H9 (cell line): ENCODE results near the gene PPP2R5B. TPM values are rescaled to one million over a fixed set of nuclear protein-coding genes. Genes with fewer than 3 reads are reported as not detected.

Source experiments
- DNase-seq: peaks from one replicate; pipeline ENCODE4 v3.0.0-alpha.2; 2017
- H2AFZ ChIP-seq: one replicate; pipeline ENCODE4 v1.6.1; 2013; ENCODE audit warnings: mild to moderate bottlenecking, low read length, control low read depth, moderate library complexity
- H2AK5ac ChIP-seq: 2 replicates; pipeline ENCODE4 v1.6.1; 2013; ENCODE audit warnings: low read length, control low read depth, mixed read lengths; ENCODE audit not compliant: insufficient read length
- H2BK120ac ChIP-seq: one replicate; pipeline ENCODE4 v1.6.1; 2013; ENCODE audit warnings: low read depth, mild to moderate bottlenecking, low read length, control low read depth, inconsistent platforms; ENCODE audit not compliant: poor library complexity, severe bottlenecking
- H2BK12ac ChIP-seq: 2 replicates; pipeline ENCODE4 v1.6.1; 2013; ENCODE audit warnings: low read length, control low read depth, mixed read lengths, low read depth; ENCODE audit not compliant: insufficient read length
- H2BK15ac ChIP-seq: 2 replicates; pipeline ENCODE4 v1.6.1; 2013; ENCODE audit warnings: low read depth, low read length, control low read depth
- H2BK20ac ChIP-seq: one replicate; pipeline ENCODE4 v1.6.1; 2013; ENCODE audit warnings: low read depth, mild to moderate bottlenecking, low read length, control low read depth, inconsistent platforms; ENCODE audit not compliant: poor library complexity, severe bottlenecking
- H2BK5ac ChIP-seq: 2 replicates; pipeline ENCODE4 v1.6.1; 2013; ENCODE audit warnings: low read length, control low read depth, mixed read lengths; ENCODE audit not compliant: insufficient read length
- H3K14ac ChIP-seq: 2 replicates; pipeline ENCODE4 v1.6.1; 2013; ENCODE audit warnings: low read length, control low read depth; ENCODE audit not compliant: insufficient read depth
- H3K18ac ChIP-seq: 2 replicates; pipeline ENCODE4 v1.6.1; 2013; ENCODE audit warnings: low read depth, mild to moderate bottlenecking, mixed read lengths, low read length, control low read depth; ENCODE audit not compliant: insufficient read length
- H3K23ac ChIP-seq: 2 replicates; pipeline ENCODE4 v1.6.1; 2013; ENCODE audit warnings: low read length, control low read depth, mixed read lengths, low read depth; ENCODE audit not compliant: insufficient read length
- H3K23me2 ChIP-seq: 2 replicates; pipeline ENCODE4 v1.6.1; 2013; ENCODE audit warnings: low read depth, mild to moderate bottlenecking, mixed read lengths, low read length, control low read depth; ENCODE audit not compliant: insufficient read length, poor library complexity, severe bottlenecking
- H3K27ac ChIP-seq: 2 replicates; pipeline ENCODE4 v1.5.1; 2013; ENCODE audit warnings: low read length, control low read depth, mixed read lengths, low read depth; ENCODE audit not compliant: insufficient read length
- H3K27me3 ChIP-seq: 2 replicates; pipeline ENCODE4 v1.6.1; 2013; ENCODE audit warnings: low read length, control low read depth, inconsistent platforms; ENCODE audit not compliant: insufficient read depth
- H3K4ac ChIP-seq: 2 replicates; pipeline ENCODE4 v1.6.1; 2013; ENCODE audit warnings: low read depth, mild to moderate bottlenecking, control low read depth, inconsistent platforms, low read length, moderate library complexity
- H3K4me1 ChIP-seq: 2 replicates; pipeline ENCODE4 v1.6.1; 2013; ENCODE audit warnings: low read length, control low read depth, inconsistent platforms; ENCODE audit not compliant: insufficient read depth
- H3K4me2 ChIP-seq: 2 replicates; pipeline ENCODE4 v1.6.1; 2013; ENCODE audit warnings: low read length, control low read depth, mixed read lengths; ENCODE audit not compliant: insufficient read length, insufficient read depth
- H3K56ac ChIP-seq: 2 replicates; pipeline ENCODE4 v1.6.1; 2013; ENCODE audit warnings: low read depth, mild to moderate bottlenecking, mixed read lengths, low read length, control low read depth; ENCODE audit not compliant: insufficient read length
- H3K79me1 ChIP-seq: 2 replicates; pipeline ENCODE4 v1.6.1; 2013; ENCODE audit warnings: low read depth, mild to moderate bottlenecking, moderate library complexity, low read length, control low read depth, inconsistent platforms; ENCODE audit not compliant: insufficient read depth, poor library complexity, severe bottlenecking
- H3K79me2 ChIP-seq: 2 replicates; pipeline ENCODE4 v1.6.1; 2013; ENCODE audit warnings: low read length, control low read depth, inconsistent platforms; ENCODE audit not compliant: insufficient read depth
- H3K9ac ChIP-seq: 2 replicates; pipeline ENCODE4 v1.6.1; 2013; ENCODE audit warnings: low read length, control low read depth, mixed read lengths; ENCODE audit not compliant: insufficient read length; ENCODE audit errors: extremely low read depth
- H3K9me3 ChIP-seq: one replicate; pipeline ENCODE4 v1.6.1; 2013; ENCODE audit warnings: low read depth, low read length, inconsistent platforms; ENCODE audit not compliant: control insufficient read depth
- H3T11ph ChIP-seq: one replicate; pipeline ENCODE4 v1.6.1; 2013; ENCODE audit warnings: mild to moderate bottlenecking, low read length, control low read depth, inconsistent platforms
- H4K20me1 ChIP-seq: one replicate; pipeline ENCODE4 v1.6.1; 2013; ENCODE audit not compliant: control insufficient read depth, insufficient read length, insufficient read depth
- H4K5ac ChIP-seq: 2 replicates; pipeline ENCODE4 v1.6.1; 2013; ENCODE audit warnings: low read depth, mild to moderate bottlenecking, mixed read lengths, low read length, control low read depth; ENCODE audit not compliant: insufficient read length
- H4K8ac ChIP-seq: replicated peaks from 2 replicates; pipeline ENCODE4 v1.6.1; 2013; ENCODE audit warnings: low read length, control low read depth, mixed read lengths, low read depth; ENCODE audit not compliant: insufficient read length
- H4K91ac ChIP-seq: 2 replicates; pipeline ENCODE4 v1.6.1; 2013; ENCODE audit warnings: low read depth, mild to moderate bottlenecking, moderate library complexity, mixed read lengths, low read length, control low read depth; ENCODE audit not compliant: insufficient read length
- H3K27ac Mint-ChIP-seq, 3 experiments: 2 replicates in 2 of 3; 3 replicates in 1 of 3; pipeline ENCODE4 v1.8.0; 2020 to 2021; ENCODE audit warnings: mixed read lengths in 3 of 3, mild to moderate bottlenecking in 1 of 3, moderate library complexity in 1 of 3
- H3K27me3 Mint-ChIP-seq: 2 replicates; pipeline ENCODE4 v1.8.0; 2021; ENCODE audit warnings: low read depth, mild to moderate bottlenecking, moderate library complexity, mixed read lengths
- H3K36me3 Mint-ChIP-seq, 3 experiments: 2 replicates in 2 of 3; 3 replicates in 1 of 3; pipeline ENCODE4 v1.8.0; 2020 to 2021; ENCODE audit warnings: low read depth in 3 of 3, mixed read lengths in 3 of 3; ENCODE audit not compliant: insufficient read depth in 1 of 3
- H3K4me1 Mint-ChIP-seq, 2 experiments: 2 replicates each; pipeline ENCODE4 v1.8.0; 2020; ENCODE audit warnings: mixed read lengths in 2 of 2
- H3K4me3 Mint-ChIP-seq, 2 experiments: 2 replicates in 1 of 2; 3 replicates in 1 of 2; pipeline ENCODE4 v1.8.0; 2020 to 2021; ENCODE audit warnings: mild to moderate bottlenecking in 2 of 2, mixed read lengths in 2 of 2, moderate library complexity in 1 of 2
- H3K9me3 Mint-ChIP-seq, 2 experiments: 2 replicates in 1 of 2; 3 replicates in 1 of 2; pipeline ENCODE4 v1.8.0; 2020; ENCODE audit warnings: mild to moderate bottlenecking in 2 of 2, mixed read lengths in 2 of 2, moderate library complexity in 1 of 2
- whole genome bisulfite sequencing: extraction: QIAGEN DNeasy Blood & Tissue Kit; methylation state at CpG from one replicate; pipeline ENCODE4 v1.1.7; 2013; ENCODE audit warnings: missing lambda C conversion rate, low lambda C conversion rate, mixed read lengths; ENCODE audit not compliant: insufficient read length; ENCODE audit errors: extremely low coverage; 5-methylcytosine and 5-hydroxymethylcytosine counted together
- total RNA-seq: library from RNA; stranded (reverse); gene quantifications from 2 replicates; pipeline ENCODE4 v1.2.1, GENCODE V29; 2021
- TF ChIP-seq, protein P1 (sequence below): fragments of 200-600 bp; sonication (generic); conservative IDR thresholded peaks from 3 replicates; pipeline ENCODE4 v1.8.0; 2021; ENCODE audit warnings: antibody characterized with exemption, mild to moderate bottlenecking

PPP2R5B gene
- total RNA-seq, 1 experiment from 2014 or later, result 6.3 TPM

DNA sequence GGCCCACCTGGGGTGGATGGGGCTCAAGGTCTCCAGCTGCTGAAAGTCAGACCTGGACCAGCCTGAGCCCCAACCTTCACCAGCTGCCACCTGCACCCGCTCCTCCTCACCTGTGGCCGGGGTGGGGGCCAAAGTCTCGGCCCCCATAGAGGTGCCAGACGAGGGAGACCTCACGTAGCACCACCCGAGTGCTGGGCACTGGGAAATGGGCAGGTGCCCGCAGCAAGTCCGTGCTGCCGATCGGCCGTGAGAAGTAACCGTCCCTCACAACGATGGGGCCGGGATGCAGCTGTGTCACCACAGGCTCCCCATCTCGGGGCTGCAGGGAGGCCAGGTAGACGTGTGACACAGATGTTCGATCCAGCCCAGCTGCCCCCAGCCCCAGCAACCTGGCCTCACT is 23.7 kb upstream of the PPP2R5B start:
- Histone ChIP-seq H3K9ac (no peak overlapping the region), H3K27ac (no peak overlapping the region), H2BK5ac (no peak overlapping the region), H2BK15ac (no peak overlapping the region), H2BK20ac (no peak overlapping the region), H3K9me3 (no peaks in the 10 kb centered on the region), H3K79me2 (no peaks in the 10 kb centered on the region), H3K79me1 (no peaks in the 10 kb centered on the region), H4K5ac (no peak overlapping the region), H3T11ph (no peak overlapping the region), H3K27me3 (no peaks in the 10 kb centered on the region), H3K23ac (no peak overlapping the region), H3K14ac (no peak overlapping the region), H4K91ac (no peak overlapping the region), H3K23me2 (no peaks in the 10 kb centered on the region), H4K20me1 (peaks cover 4% of the 10 kb centered on the region), H4K8ac (no peak overlapping the region), H3K4me2 (no peak overlapping the region), H2AFZ (no peak overlapping the region), H3K4me1 (no peaks in the 10 kb centered on the region), H3K4ac (no peak overlapping the region), H2BK120ac (no peak overlapping the region), H3K18ac (no peak overlapping the region), H3K56ac (no peak overlapping the region), H2BK12ac (no peak overlapping the region), H2AK5ac (no peak overlapping the region)
- DNase-seq, result no peak
- no peaks in the 10 kb centered on the region for H3K27me3 Mint-ChIP-seq
- TF ChIP-seq, protein P1, sequence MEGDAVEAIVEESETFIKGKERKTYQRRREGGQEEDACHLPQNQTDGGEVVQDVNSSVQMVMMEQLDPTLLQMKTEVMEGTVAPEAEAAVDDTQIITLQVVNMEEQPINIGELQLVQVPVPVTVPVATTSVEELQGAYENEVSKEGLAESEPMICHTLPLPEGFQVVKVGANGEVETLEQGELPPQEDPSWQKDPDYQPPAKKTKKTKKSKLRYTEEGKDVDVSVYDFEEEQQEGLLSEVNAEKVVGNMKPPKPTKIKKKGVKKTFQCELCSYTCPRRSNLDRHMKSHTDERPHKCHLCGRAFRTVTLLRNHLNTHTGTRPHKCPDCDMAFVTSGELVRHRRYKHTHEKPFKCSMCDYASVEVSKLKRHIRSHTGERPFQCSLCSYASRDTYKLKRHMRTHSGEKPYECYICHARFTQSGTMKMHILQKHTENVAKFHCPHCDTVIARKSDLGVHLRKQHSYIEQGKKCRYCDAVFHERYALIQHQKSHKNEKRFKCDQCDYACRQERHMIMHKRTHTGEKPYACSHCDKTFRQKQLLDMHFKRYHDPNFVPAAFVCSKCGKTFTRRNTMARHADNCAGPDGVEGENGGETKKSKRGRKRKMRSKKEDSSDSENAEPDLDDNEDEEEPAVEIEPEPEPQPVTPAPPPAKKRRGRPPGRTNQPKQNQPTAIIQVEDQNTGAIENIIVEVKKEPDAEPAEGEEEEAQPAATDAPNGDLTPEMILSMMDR, result no peak
- H3K36me3 Mint-ChIP-seq, result peaks cover 4 to 38% (median 33%) of the 10 kb centered on the region in 3 experiments; a peak in 6 of 7 replicates
- no CpG with 5 or more reads among the region's 17 CpGs for WGBS
- no peaks in the 10 kb centered on the region for H3K4me1 Mint-ChIP-seq
- H3K9me3 Mint-ChIP-seq, result no peaks in the 10 kb centered on the region
- no peak overlapping the region for H3K4me3 Mint-ChIP-seq
- H3K27ac Mint-ChIP-seq, result no peak overlapping the region
